Measurements from ENCODE around the gene MACROD2. TPM values are rescaled to one million over a fixed set of nuclear protein-coding genes. Genes with fewer than 3 reads are reported as not detected.

MACROD2 gene
- total RNA-seq, 4 donors from 2014 or later = 4.6 to 33.0 (median 8.3) TPM

DNA sequence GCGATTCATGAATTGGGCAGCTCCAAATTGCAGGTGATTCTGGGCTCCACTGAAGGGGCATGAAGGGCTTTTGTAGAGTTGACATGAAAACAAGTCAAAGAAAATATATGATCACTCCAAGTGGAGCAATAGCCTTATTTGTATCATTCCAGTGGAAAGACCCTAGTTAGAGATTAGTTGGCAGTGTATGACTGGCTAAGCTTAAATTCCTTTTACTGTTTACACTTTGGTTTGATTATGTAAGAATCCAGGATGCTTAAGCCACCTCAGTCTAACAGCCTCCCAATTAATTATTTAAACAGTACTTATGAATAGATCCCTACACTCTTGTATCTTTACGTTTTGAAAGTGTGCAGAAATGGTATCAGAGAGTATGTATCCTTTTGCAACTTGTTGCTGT is 1865.5 kb downstream of the MACROD2 start:
- Histone ChIP-seq H3K27ac (no peak overlapping the region), H3K36me3 (no peaks in the 10 kb centered on the region), H3K27me3 (no peaks in the 10 kb centered on the region), H3K9me3 (no peaks in the 10 kb centered on the region), H3K4me1 (no peaks in the 10 kb centered on the region), H3K4me3 (no peak overlapping the region)
- TF ChIP-seq POLR2A (IDR thresholded peaks at IDR 0.05) = no peak
- TF ChIP-seq EP300 (IDR thresholded peaks at IDR 0.05; ENCODE audit: low read depth) = no peak
- TF ChIP-seq, protein P1, sequence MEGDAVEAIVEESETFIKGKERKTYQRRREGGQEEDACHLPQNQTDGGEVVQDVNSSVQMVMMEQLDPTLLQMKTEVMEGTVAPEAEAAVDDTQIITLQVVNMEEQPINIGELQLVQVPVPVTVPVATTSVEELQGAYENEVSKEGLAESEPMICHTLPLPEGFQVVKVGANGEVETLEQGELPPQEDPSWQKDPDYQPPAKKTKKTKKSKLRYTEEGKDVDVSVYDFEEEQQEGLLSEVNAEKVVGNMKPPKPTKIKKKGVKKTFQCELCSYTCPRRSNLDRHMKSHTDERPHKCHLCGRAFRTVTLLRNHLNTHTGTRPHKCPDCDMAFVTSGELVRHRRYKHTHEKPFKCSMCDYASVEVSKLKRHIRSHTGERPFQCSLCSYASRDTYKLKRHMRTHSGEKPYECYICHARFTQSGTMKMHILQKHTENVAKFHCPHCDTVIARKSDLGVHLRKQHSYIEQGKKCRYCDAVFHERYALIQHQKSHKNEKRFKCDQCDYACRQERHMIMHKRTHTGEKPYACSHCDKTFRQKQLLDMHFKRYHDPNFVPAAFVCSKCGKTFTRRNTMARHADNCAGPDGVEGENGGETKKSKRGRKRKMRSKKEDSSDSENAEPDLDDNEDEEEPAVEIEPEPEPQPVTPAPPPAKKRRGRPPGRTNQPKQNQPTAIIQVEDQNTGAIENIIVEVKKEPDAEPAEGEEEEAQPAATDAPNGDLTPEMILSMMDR (IDR thresholded peaks at IDR 0.05) = no peak
- TF ChIP-seq POLR2AphosphoS5 (IDR thresholded peaks at IDR 0.05) = no peak
- in situ Hi-C loops (cut with MboI; ENCODE audit: low pct_ligation_motif_present in 1 of 4, low pct_unique_long_range_greater_than_20kb in 1 of 4, low sequenced_read_pairs in 3 of 4) = no loop called here
- intact Hi-C loops (cut with DNase I; ENCODE audit: low total_unique reads) = no loop called here
- no peak for DNase-seq
- WGBS, 2 donors (ENCODE audit: low coverage in 1 of 2) = 77 to 88% methylated on average over 2 of the region's 2 CpGs

DNA sequence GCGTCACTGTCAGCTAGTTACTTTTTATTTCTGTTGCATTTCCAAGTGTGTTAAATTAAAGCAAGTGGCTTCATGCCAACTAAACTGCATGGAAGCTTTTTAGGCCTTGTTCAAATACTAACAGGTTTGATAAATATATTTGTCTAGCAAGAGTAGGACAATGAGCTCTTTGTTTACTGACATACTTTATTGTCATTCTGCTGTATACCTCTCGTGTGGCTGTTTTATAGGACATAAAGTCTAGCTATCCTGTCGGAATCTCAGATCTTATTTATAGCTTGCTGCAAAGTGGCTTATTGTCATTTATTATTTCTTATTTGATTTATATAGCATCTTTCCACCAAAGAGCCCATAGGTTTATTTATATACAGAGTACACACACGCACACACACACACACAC is 1866.9 kb downstream of the MACROD2 start:
- TF ChIP-seq POLR2AphosphoS5 (IDR thresholded peaks at IDR 0.05) = no peak
- no peak for TF ChIP-seq POLR2A (IDR thresholded peaks at IDR 0.05)
- WGBS, 2 donors (ENCODE audit: low coverage in 1 of 2) = 47 to 52% methylated on average over 4 of the region's 4 CpGs
- Histone ChIP-seq H3K27me3 (no peaks in the 10 kb centered on the region), H3K9me3 (no peaks in the 10 kb centered on the region), H3K4me1 (no peaks in the 10 kb centered on the region), H3K36me3 (no peaks in the 10 kb centered on the region), H3K4me3 (no peak overlapping the region), H3K27ac (no peak overlapping the region)
- DNase-seq = no peak
- intact Hi-C loops (cut with DNase I; ENCODE audit: low total_unique reads) (no loop called here), in situ Hi-C loops (cut with MboI; ENCODE audit: low pct_ligation_motif_present in 1 of 4, low pct_unique_long_range_greater_than_20kb in 1 of 4, low sequenced_read_pairs in 3 of 4) (no loop called here)

DNA sequence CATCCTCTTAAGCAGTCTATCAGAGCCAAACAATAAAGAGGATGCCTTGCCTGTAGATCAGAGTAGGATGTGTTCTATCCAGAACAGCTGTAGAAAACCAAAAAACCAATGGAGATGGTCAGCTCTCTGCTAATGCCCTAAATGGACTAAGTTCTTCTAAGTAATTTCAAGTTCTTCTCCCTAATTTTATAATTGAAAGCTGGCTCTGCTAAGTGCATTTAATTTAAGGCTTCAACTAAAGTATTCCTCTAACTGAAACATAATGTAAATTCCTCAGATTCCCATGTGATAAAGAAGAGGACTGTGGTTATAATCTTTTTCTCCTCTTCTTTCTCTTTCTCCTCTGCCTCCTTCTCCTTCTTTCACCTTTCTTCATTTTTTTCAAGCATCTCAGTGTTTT is 1868.4 kb downstream of the MACROD2 start:
- no peak for DNase-seq
- H3K27ac ChIP-seq = no peak overlapping the region
- H3K4me3 ChIP-seq = no peak overlapping the region
- intact Hi-C loops (cut with DNase I; ENCODE audit: low total_unique reads) (no loop called here), in situ Hi-C loops (cut with MboI; ENCODE audit: low pct_ligation_motif_present in 1 of 4, low pct_unique_long_range_greater_than_20kb in 1 of 4, low sequenced_read_pairs in 3 of 4) (no loop called here)
- no peaks in the 10 kb centered on the region for H3K36me3 ChIP-seq
- no peaks in the 10 kb centered on the region for H3K27me3 ChIP-seq
- H3K4me1 ChIP-seq = no peaks in the 10 kb centered on the region
- no peaks in the 10 kb centered on the region for H3K9me3 ChIP-seq
- TF ChIP-seq POLR2AphosphoS5 (IDR thresholded peaks at IDR 0.05) (no peak), EP300 (IDR thresholded peaks at IDR 0.05; ENCODE audit: low read depth) (no peak), POLR2A (IDR thresholded peaks at IDR 0.05) (no peak)
- TF ChIP-seq, protein P1 (IDR thresholded peaks at IDR 0.05) = no peak

DNA sequence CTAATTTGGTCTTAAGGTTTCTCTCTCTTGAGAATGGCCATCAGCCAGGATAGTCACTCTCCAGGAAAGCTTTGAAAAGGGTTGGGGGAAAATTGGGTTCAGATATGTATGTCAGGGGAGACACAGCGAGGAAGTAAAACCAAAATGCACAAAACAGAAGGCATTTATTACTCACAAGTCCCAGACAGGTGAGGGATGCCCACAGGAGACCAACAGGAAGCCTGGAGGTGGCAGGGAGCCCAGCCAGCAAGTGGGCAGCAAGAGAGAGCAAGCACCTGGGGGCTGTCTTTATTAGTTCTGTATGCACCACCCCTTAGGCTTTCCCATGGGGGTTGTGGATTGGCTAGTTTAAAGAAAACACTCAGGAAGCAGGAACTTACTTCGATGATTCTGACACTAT is 1870.2 kb downstream of the MACROD2 start:
- Histone ChIP-seq H3K9me3 (no peaks in the 10 kb centered on the region), H3K4me1 (no peaks in the 10 kb centered on the region), H3K4me3 (no peak overlapping the region), H3K27ac (no peak overlapping the region), H3K36me3 (no peaks in the 10 kb centered on the region), H3K27me3 (no peaks in the 10 kb centered on the region)
- no peak for DNase-seq
- TF ChIP-seq EP300 (IDR thresholded peaks at IDR 0.05; ENCODE audit: low read depth) = no peak
- TF ChIP-seq POLR2AphosphoS5 (IDR thresholded peaks at IDR 0.05) = no peak
- TF ChIP-seq, protein P1 (IDR thresholded peaks at IDR 0.05) = no peak
- no peak for TF ChIP-seq POLR2A (IDR thresholded peaks at IDR 0.05)
- in situ Hi-C loops (cut with MboI; ENCODE audit: low pct_ligation_motif_present in 1 of 4, low pct_unique_long_range_greater_than_20kb in 1 of 4, low sequenced_read_pairs in 3 of 4) = no loop called here
- 81 to 85% methylated on average over 2 of the region's 2 CpGs for WGBS, 2 donors (ENCODE audit: low coverage in 1 of 2)
- intact Hi-C loops (cut with DNase I; ENCODE audit: low total_unique reads) = no loop called here
